ENCODE data around the gene KCTD5. TPM values are rescaled to one million over a fixed set of nuclear protein-coding genes. Genes with fewer than 3 reads are reported as not detected.
A peak's percentile ranks its signal among the peaks of the same experiment; 100 is the strongest.
"Not testable (repeated sequence)": the region's sequence is repeated elsewhere in the genome, so short reads cannot be mapped to it uniquely, and the experiment has no call there.

KCTD5 gene
- total and polyA plus RNA-seq, 9 of the 15 experiments (the other 6 are each of a cell fraction or from before 2014, with no cell fraction given), result 0.73 to 58.3 (median 32.3) TPM

- DNase-seq (ENCODE audit: extremely low read depth in 1 of 4, low spot score in 3 of 4); CTCF ChIA-PET (ENCODE audit: low intra/inter-chr PET ratio); in situ Hi-C loops (cut with MboI); H3K9me1 ChIP-seq (ENCODE audit: control insufficient read depth, insufficient read depth, low read length); H3K4me3 ChIP-seq; intact Hi-C loops (cut with micrococcal nuclease); H3K27me3 ChIP-seq (ENCODE audit: control insufficient read depth in 2 of 2, insufficient read depth in 2 of 2, low read length in 2 of 2); H3K27ac ChIP-seq (ENCODE audit: extremely low read depth, low read depth, low read length); FAIRE-seq; ATAC-seq; POLR2A ChIA-PET; H4K20me1 ChIP-seq (replicated peaks; ENCODE audit: control insufficient read depth, insufficient read depth, low read length); H3K9ac ChIP-seq (ENCODE audit: insufficient read depth in 1 of 2, low read depth in 2 of 2, low read length in 2 of 2); H2AFZ ChIP-seq (ENCODE audit: low read depth, low read length); BruUV-seq (replicated peaks); H3K9me3 ChIP-seq (replicated peaks; ENCODE audit: control insufficient read depth, insufficient read depth, low read depth, low read length): not testable (repeated sequence)
- H3K36me3 ChIP-seq (ENCODE audit: control insufficient read depth, insufficient read depth, low read length), result peaks cover 19% of the 10 kb centered on the region; the same call in 1 of the 3 replicates
- peak; percentile 55 for TF ChIP-seq RAD51 (IDR thresholded peaks at IDR 0.05; ENCODE audit: borderline replicate concordance, low read depth)
- H3K4me2 ChIP-seq (ENCODE audit: insufficient read depth, low read length), result peak overlapping the region; percentile 25; the same call in 1 of the 2 replicates
- WGBS (ENCODE audit: insufficient coverage, low coverage, missing lambda C conversion rate), result 62% methylated on average over 7 of the region's 10 CpGs
- H3K4me1 ChIP-seq (replicated peaks in 1 of 2; ENCODE audit: control insufficient read depth in 2 of 2, insufficient read depth in 2 of 2, low read length in 2 of 2), result peaks cover 8 to 12% of the 10 kb centered on the region in 2 experiments
- peaks cover 16% of the 10 kb centered on the region for H3K79me2 ChIP-seq (ENCODE audit: control insufficient read depth, insufficient read depth, low read length)
These were observed 12.7 kb upstream of the KCTD5 start for GRCh38 chr16:2669587-2669986.

DNA sequence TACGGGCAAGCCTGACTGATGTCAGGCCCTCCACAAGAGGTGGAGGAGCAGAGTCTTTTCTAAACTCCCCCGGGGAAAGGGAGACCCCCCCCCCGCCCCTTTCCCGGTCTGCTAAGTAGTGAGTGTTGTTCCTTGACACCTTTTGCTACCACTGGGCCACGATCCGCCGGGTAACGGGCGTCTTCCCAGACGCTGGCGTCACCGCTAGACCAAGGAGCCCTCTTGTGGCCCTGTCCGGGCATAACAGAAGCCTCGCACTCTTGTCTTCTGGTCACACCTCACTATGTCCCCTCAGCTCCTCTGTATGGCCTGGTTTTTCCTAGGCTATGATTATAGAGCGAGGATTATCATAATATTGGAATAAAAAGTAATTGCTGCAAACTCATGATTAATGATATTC is 12.3 kb upstream of the KCTD5 start:
- CTCF ChIA-PET (ENCODE audit: low intra/inter-chr PET ratio); H2AFZ ChIP-seq (ENCODE audit: low read depth, low read length); H3K27ac ChIP-seq (ENCODE audit: extremely low read depth, low read depth, low read length); H3K9me3 ChIP-seq (replicated peaks; ENCODE audit: control insufficient read depth, insufficient read depth, low read depth, low read length); intact Hi-C loops (cut with micrococcal nuclease); H3K9me1 ChIP-seq (ENCODE audit: control insufficient read depth, insufficient read depth, low read length); H4K20me1 ChIP-seq (replicated peaks; ENCODE audit: control insufficient read depth, insufficient read depth, low read length); H3K4me3 ChIP-seq; ATAC-seq; H3K27me3 ChIP-seq (ENCODE audit: control insufficient read depth in 2 of 2, insufficient read depth in 2 of 2, low read length in 2 of 2); BruUV-seq (replicated peaks); in situ Hi-C loops (cut with MboI); TF ChIP-seq ATF1 (CRISPR knock-in tag; IDR thresholded peaks at IDR 0.05): not testable (repeated sequence)
- Histone ChIP-seq H3K79me2 (ENCODE audit: control insufficient read depth, insufficient read depth, low read length) (peaks cover 16% of the 10 kb centered on the region), H3K36me3 (ENCODE audit: control insufficient read depth, insufficient read depth, low read length) (peaks cover 19% of the 10 kb centered on the region; the same call in 1 of the 3 replicates), H3K9ac (ENCODE audit: insufficient read depth in 1 of 2, low read depth in 2 of 2, low read length in 2 of 2) (0 out of 4 replicates have a peak overlapping the region, but pooled peaks of 1 of the 2 experiments have one; percentile 45), H3K4me1 (replicated peaks in 1 of 2; ENCODE audit: control insufficient read depth in 2 of 2, insufficient read depth in 2 of 2, low read length in 2 of 2) (peaks cover 4 to 16% of the 10 kb centered on the region in 2 experiments), H3K4me2 (ENCODE audit: insufficient read depth, low read length) (peak overlapping the region; percentile 25; the same call in 1 of the 2 replicates)
- peak in 2 of 4 experiments; percentile 28 to 76 for DNase-seq (ENCODE audit: extremely low read depth in 1 of 4, low spot score in 3 of 4)
- FAIRE-seq, result peak; percentile 51
- WGBS (ENCODE audit: insufficient coverage, low coverage, missing lambda C conversion rate), result 7% methylated on average over 15 of the region's 15 CpGs
- POLR2A ChIA-PET, result interaction anchor here (0.8 kb wide), 1 partner anchor 241 kb away, joined by 3 read pairs; the partner anchor contains the start of gene FLYWCH1
- peak; percentile 86 for TF ChIP-seq CTCFL (IDR thresholded peaks at IDR 0.05; ENCODE audit: borderline replicate concordance, insufficient read depth, low read depth, low read length, poor library complexity, severe bottlenecking)
- peak; percentile 67 to 82 (median 74) for TF ChIP-seq CTCF (IDR thresholded peaks at IDR 0.05 in 2 of 3, conservative IDR thresholded peaks at IDR 0.05 in 1 of 3; ENCODE audit: insufficient read depth in 2 of 3, low read depth in 1 of 3, low read length in 3 of 3)
- TF ChIP-seq SMAD4 (CRISPR knock-in tag; conservative IDR thresholded peaks at IDR 0.05), result peak; percentile 55; the same call in 1 of the 2 replicates
- peak; percentile 52; the same call in 1 of the 2 replicates for TF ChIP-seq L3MBTL2 (IDR thresholded peaks at IDR 0.05)
- TF ChIP-seq ATF7 (IDR thresholded peaks at IDR 0.05), result peak; percentile 56
- peak; percentile 76 for TF ChIP-seq JUND (IDR thresholded peaks at IDR 0.05; ENCODE audit: borderline replicate concordance, low read depth, low read length)
- peak; percentile 37; the same call in 1 of the 3 replicates for TF ChIP-seq JUND (tag; IDR thresholded peaks at IDR 0.05; ENCODE audit: borderline replicate concordance, low read depth, low read length)
- TF ChIP-seq CREM (IDR thresholded peaks at IDR 0.05; ENCODE audit: low read depth), result peak; percentile 89
- peak; percentile 68 for TF ChIP-seq ATF1 (tag; IDR thresholded peaks at IDR 0.05)
